K562 (cell line): Measurements from ENCODE around the gene TNPO3. TPM values are rescaled to one million over a fixed set of nuclear protein-coding genes. Genes with fewer than 3 reads are reported as not detected.

Experiments
- CAMTA2 ChIP-seq: fragments of 250-450 bp; sonication (Bioruptor Pico); conservative IDR thresholded peaks from 2 replicates; pipeline ENCODE4 v1.5.1; 2022
- CREB3 ChIP-seq: fragments of 450-650 bp; conservative IDR thresholded peaks from 2 replicates; pipeline ENCODE4 v1.6.1; 2016; ENCODE audit warnings: missing genetic modification characterization, low read depth, mild to moderate bottlenecking, missing compliant biosample characterization, moderate library complexity
- NUFIP1 ChIP-seq: fragments of 450-650 bp; IDR thresholded peaks from 2 replicates; pipeline ENCODE4 v1.6.1; 2018; ENCODE audit not compliant: partially characterized antibody
- PBX2 ChIP-seq, 2 experiments: IDR thresholded peaks in 1 of 2; conservative IDR thresholded peaks in 1 of 2; 2 replicates each; pipeline ENCODE4 v1.6.1; 2016; ENCODE audit warnings: low read depth in 2 of 2, mild to moderate bottlenecking in 1 of 2, missing compliant biosample characterization in 1 of 2, missing genetic modification characterization in 1 of 2, moderate library complexity in 1 of 2
- RFX1 ChIP-seq: fragments of 450-650 bp; IDR thresholded peaks from 2 replicates; pipeline ENCODE4 v1.6.1; 2016; ENCODE audit warnings: mild to moderate bottlenecking, moderate library complexity
- RREB1 ChIP-seq: fragments of 250-450 bp; sonication (Bioruptor Pico); IDR thresholded peaks from 2 replicates; pipeline ENCODE4 v1.4.0; 2020
- TCF7L2 ChIP-seq: fragments of 150-350 bp; IDR thresholded peaks from 2 replicates; pipeline ENCODE4 v1.6.1; 2016; ENCODE audit warnings: low read depth, mild to moderate bottlenecking, low read length, moderate library complexity
- polyA plus RNA-seq, 8 experiments: library from polyadenylated mRNA; depleted of rRNA in 4 of 8; stranded (reverse) in 5 of 8; unstranded in 3 of 8; fragments of >200 nt; fragmentation: Nextera tagmentation in 2 of 8; fragmentation: Illumina TruSeq in 1 of 8; extraction: Ambion mirVana in 2 of 8; extraction: Trizol in 1 of 8; gene quantifications; 2 replicates each; pipeline versions ENCODE4 v1.2.1 to v1.2.3, GENCODE V29; 2011 to 2014; ENCODE audit warnings: inconsistent platforms in 1 of 8, missing spikeins in 1 of 8
- total RNA-seq, 7 experiments: library from RNA; depleted of rRNA in 6 of 7; stranded (reverse); fragments of >200 nt in 6 of 7; fragmentation: Illumina TruSeq in 2 of 7; extraction: Trizol in 2 of 7; gene quantifications; 2 replicates each; pipeline versions ENCODE4 v1.2.1 to v1.2.3, GENCODE V29; 2011 to 2021; ENCODE audit warnings: low replicate concordance in 1 of 7
- TF ChIP-seq, protein P1 (sequence below), 2 experiments: fragments of 450-650 bp; IDR thresholded peaks; 2 replicates each; pipeline ENCODE4 v1.6.1; 2016; ENCODE audit warnings: mild to moderate bottlenecking in 2 of 2, borderline replicate concordance in 1 of 2, low read depth in 1 of 2, moderate library complexity in 1 of 2

TNPO3 gene
- total and polyA plus RNA-seq, 9 of the 15 experiments (the other 6 are each of a cell fraction or from before 2014, with no cell fraction given), result 35.8 to 125 (median 110) TPM

- TF ChIP-seq, protein P1, sequence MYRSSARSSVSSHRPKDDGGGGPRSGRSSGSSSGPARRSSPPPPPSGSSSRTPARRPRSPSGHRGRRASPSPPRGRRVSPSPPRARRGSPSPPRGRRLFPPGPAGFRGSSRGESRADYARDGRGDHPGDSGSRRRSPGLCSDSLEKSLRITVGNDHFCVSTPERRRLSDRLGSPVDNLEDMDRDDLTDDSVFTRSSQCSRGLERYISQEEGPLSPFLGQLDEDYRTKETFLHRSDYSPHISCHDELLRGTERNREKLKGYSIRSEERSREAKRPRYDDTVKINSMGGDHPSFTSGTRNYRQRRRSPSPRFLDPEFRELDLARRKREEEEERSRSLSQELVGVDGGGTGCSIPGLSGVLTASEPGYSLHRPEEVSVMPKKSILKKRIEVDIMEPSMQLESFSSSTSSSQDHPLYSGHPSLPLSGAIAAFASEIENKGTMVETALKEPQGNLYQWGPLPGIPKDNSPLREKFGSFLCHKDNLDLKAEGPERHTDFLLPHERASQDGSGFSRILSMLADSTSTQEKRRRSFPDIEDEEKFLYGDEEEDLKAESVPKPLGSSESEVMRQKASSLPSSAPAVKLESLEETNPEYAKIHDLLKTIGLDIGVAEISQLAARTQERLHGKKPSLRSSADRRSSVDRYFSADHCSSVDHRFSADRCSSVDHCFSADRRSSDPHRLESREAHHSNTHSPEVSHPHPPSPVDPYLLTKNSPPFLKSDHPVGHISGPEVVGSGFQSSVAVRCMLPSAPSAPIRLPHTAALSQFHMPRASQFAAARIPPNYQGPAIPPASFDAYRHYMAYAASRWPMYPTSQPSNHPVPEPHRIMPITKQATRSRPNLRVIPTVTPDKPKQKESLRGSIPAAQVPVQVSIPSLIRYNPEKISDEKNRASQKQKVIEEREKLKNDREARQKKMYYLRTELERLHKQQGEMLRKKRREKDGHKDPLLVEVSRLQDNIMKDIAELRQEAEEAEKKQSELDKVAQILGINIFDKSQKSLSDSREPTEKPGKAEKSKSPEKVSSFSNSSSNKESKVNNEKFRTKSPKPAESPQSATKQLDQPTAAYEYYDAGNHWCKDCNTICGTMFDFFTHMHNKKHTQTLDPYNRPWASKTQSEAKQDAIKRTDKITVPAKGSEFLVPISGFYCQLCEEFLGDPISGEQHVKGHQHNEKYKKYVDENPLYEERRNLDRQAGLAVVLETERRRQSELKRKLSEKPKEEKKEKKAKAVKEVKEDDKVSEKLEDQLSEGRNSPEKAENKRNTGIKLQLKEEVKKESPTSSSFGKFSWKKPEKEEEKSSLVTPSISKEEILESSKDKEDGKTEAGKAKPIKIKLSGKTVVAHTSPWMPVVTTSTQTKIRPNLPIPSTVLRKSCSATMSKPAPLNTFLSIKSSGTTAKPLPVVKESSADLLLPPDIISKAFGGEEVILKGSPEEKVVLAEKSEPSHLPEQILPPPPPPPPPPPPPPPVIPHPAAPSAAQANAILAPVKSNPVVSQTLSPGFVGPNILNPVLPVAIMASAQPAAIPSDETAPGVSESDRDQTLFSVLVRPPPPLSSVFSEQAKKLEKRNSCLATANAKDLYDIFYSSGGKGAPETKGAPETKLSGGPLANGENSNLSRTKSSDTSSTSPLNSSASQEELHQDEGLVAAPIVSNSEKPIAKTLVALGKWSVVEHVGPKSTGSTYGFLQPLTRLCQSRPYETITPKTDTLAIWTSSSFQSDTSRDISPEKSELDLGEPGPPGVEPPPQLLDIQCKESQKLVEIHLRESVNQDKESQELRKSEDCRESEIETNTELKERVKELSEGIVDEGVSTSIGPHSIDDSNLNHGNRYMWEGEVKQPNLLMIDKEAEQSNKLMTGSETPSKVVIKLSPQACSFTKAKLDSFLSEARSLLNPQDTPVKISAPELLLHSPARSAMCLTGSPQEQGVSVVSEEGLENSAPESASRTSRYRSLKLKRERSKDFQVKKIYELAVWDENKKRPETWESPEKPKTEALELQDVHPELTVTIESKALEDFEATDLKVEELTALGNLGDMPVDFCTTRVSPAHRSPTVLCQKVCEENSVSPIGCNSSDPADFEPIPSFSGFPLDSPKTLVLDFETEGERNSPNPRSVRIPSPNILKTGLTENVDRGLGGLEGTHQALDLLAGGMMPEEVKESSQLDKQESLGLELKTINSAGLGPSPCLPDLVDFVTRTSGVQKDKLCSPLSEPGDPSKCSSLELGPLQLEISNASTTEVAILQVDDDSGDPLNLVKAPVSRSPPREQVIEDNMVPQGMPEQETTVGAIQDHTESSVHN (IDR thresholded peaks at IDR 0.05; ENCODE audit: borderline replicate concordance in 1 of 2, low read depth in 1 of 2), result no peak
- TF ChIP-seq NUFIP1 (no peak), TCF7L2 (no peak), RREB1 (CRISPR knock-in tag) (no peak), RFX1 (no peak), CREB3 (no peak), CAMTA2 (CRISPR knock-in tag) (no peak), PBX2 (CRISPR knock-in tag; IDR thresholded peaks at IDR 0.05; ENCODE audit: low read depth) (no peak), PBX2 (tag; conservative IDR thresholded peaks at IDR 0.05; ENCODE audit: low read depth) (no peak)
Observed at GRCh38 chr7:129067943-129068548, 13.1 kb upstream of the TNPO3 start (continued).
